ENCODE measurements around the gene MAOB.
A peak's percentile ranks its signal among the peaks of the same experiment; 100 is the strongest.

MAOB gene

DNA sequence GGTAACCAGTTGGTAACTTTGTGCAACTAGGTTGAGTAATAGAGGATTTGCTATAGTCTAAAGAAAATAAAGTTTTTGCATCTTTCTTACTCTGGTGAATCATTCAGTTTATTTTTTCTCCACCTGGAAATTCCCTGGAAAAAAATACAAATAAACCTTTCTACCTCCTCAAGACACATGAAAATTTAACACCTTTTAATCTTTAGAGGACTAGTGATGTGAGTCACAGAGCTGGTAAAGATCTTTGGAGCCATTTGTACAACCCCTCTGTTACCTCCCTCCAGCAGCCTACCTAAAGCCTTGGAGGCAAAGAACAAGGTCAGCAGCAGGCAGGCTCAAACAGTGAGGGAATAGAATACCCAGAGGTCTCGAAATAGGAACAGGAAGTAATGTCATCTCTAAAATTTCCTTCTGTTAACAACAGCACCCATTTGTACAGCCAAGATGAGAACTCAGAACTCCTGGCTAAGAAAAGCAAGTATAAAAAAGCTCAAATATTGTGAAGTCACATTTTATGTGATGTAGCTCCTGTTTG lies 10.2 kb upstream of the MAOB start:
- no peak overlapping the region for H3K4me3 ChIP-seq (replicated peaks; ENCODE audit: low read depth, low read length)
- TF ChIP-seq, protein P1, sequence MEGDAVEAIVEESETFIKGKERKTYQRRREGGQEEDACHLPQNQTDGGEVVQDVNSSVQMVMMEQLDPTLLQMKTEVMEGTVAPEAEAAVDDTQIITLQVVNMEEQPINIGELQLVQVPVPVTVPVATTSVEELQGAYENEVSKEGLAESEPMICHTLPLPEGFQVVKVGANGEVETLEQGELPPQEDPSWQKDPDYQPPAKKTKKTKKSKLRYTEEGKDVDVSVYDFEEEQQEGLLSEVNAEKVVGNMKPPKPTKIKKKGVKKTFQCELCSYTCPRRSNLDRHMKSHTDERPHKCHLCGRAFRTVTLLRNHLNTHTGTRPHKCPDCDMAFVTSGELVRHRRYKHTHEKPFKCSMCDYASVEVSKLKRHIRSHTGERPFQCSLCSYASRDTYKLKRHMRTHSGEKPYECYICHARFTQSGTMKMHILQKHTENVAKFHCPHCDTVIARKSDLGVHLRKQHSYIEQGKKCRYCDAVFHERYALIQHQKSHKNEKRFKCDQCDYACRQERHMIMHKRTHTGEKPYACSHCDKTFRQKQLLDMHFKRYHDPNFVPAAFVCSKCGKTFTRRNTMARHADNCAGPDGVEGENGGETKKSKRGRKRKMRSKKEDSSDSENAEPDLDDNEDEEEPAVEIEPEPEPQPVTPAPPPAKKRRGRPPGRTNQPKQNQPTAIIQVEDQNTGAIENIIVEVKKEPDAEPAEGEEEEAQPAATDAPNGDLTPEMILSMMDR (IDR thresholded peaks at IDR 0.05; ENCODE audit: low read length, missing control alignments), result no peak
- no peak for DNase-seq (ENCODE audit: low read depth)

- H3K4me3 ChIP-seq (replicated peaks; ENCODE audit: low read depth, low read length), result no peak overlapping the region
- TF ChIP-seq, protein P1 (IDR thresholded peaks at IDR 0.05; ENCODE audit: low read length, missing control alignments), result no peak
- no peak for DNase-seq (ENCODE audit: low read depth)
These were observed 3.4 kb upstream of the MAOB start for GRCh38 chrX:43885617-43886016.

DNA sequence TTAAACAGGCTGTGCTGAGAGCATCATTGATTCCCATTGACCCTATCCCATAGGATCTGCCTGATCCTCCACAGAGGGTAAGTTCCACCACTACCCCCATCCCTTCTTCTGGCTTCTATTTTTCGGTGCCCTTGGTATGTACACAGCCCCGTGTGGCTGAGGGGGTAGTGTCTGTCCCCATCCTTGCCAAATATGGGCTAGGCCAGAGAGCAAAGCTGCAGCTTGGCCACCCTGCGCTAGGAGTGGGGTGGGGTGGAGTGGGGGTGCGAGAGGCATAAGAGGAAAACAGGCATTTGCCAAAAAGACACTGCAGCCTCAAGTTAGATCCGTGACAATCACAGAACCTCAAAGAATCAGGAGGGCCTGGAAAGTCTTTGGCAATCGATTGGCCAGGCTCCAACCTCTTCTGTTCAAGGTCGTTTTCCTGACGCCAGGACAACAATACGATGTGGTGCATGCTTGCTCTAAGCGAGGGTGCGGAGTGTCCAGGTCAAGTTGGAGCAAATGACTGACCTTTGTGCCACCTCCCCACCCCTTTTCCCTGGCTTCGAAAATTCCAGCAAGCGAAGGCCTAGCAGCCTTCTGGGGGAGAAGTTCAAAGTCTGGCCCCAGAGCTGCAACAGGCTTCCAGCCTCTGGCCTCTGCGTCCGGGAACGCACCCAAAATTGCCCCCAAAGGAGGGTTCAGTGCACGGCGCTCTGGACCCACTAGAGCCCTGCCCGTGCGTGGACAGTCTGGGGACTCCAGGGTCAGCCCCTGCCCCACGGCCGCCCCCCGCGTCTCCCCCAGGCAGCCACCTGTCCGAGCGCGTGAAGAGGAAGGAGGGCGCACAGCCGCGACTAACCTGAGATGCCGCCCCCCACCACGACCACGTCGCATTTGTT lies 598 bp downstream of the MAOB start:
- TF ChIP-seq, protein P1 (IDR thresholded peaks at IDR 0.05; ENCODE audit: low read length, missing control alignments), result no peak
- DNase-seq (ENCODE audit: low read depth), result no peak
- no peak overlapping the region for H3K4me3 ChIP-seq (replicated peaks; ENCODE audit: low read depth, low read length)

- no peak overlapping the region for H3K4me3 ChIP-seq (replicated peaks; ENCODE audit: low read depth, low read length)
- DNase-seq (ENCODE audit: low read depth), result peak; percentile 18
- TF ChIP-seq, protein P1 (IDR thresholded peaks at IDR 0.05; ENCODE audit: low read length, missing control alignments), result no peak
These were observed 1.8 kb downstream of the MAOB start for GRCh38 chrX:43880425-43880824.

DNA sequence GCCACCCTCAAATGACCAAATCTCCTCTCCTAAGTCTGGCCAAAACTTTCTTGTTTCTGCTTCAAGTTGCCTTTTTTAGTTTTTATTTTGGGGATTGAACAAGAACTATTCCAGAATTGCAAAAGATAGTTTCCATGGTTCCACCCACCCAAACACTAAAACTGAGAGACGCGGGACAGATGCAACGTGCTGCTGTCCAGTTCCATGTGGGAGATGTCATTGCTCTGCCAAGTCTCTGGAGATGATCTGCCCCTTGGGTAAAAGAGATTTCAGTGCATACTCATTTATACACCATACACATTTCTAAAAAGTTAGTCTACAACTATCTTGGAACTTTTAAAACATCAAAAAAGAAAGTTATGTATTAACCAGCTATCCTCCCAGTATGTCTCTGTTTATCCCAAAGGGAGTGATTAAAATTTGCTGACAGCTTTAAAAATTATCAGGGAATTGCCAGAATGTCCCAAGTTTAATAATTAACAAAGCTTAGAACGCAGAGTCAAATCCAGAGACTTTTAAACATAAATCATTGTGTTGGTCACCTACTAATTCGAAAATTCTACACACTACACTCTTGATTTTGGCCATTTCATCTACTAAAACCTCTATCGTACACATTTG lies 3.2 kb downstream of the MAOB start:
- H3K4me3 ChIP-seq (replicated peaks; ENCODE audit: low read depth, low read length), result no peak overlapping the region
- TF ChIP-seq, protein P1 (IDR thresholded peaks at IDR 0.05; ENCODE audit: low read length, missing control alignments), result no peak
- no peak for DNase-seq (ENCODE audit: low read depth)

GRCh38 chrX:43876680-43877079 lies 5.6 kb downstream of the MAOB start:
- TF ChIP-seq, protein P1 (IDR thresholded peaks at IDR 0.05; ENCODE audit: low read length, missing control alignments), result no peak
- no peak for DNase-seq (ENCODE audit: low read depth)

More at GRCh38 chrX:43876680-43877079, 5.6 kb downstream of the MAOB start:
- H3K4me3 ChIP-seq (replicated peaks; ENCODE audit: low read depth, low read length), result no peak overlapping the region
